MM.1S (cell line): ENCODE data around the gene ZNF124.

ENCODE experiments used
- DNase-seq: peaks from one replicate; pipeline ENCODE4 v3.0.0-alpha.2; 2015
- H2AFZ ChIP-seq: fragments of 300-600 bp; sonication (generic); 2 replicates; pipeline ENCODE4 v1.6.0; 2016; ENCODE audit warnings: antibody characterized with exemption, low read length
- H3F3A ChIP-seq: fragments of 300-600 bp; sonication (generic); 2 replicates; pipeline ENCODE4 v1.6.1; 2016; ENCODE audit warnings: mild to moderate bottlenecking, antibody characterized with exemption, low read length, moderate library complexity, mixed read lengths; ENCODE audit not compliant: insufficient read depth
- H3K27ac ChIP-seq: fragments of 300-600 bp; sonication (generic); 2 replicates; pipeline ENCODE4 v1.5.1; 2016; ENCODE audit warnings: mild to moderate bottlenecking, low read length
- H3K27me3 ChIP-seq: fragments of 300-600 bp; sonication (generic); replicated peaks from 2 replicates; pipeline ENCODE4 v1.6.0; 2016; ENCODE audit warnings: low read length; ENCODE audit not compliant: insufficient read depth
- H3K36me3 ChIP-seq: fragments of 300-600 bp; sonication (generic); replicated peaks from 2 replicates; pipeline ENCODE4 v1.6.1; 2016; ENCODE audit warnings: mild to moderate bottlenecking, low read length, mixed read lengths; ENCODE audit not compliant: insufficient read depth
- H3K4me1 ChIP-seq: fragments of 300-600 bp; sonication (generic); 2 replicates; pipeline ENCODE4 v1.6.1; 2016; ENCODE audit warnings: low read length, mixed read lengths
- H3K4me2 ChIP-seq: fragments of 300-600 bp; sonication (generic); 2 replicates; pipeline ENCODE4 v1.6.0; 2016; ENCODE audit warnings: low read depth, low read length
- H3K4me3 ChIP-seq: fragments of 300-600 bp; sonication (generic); 2 replicates; pipeline ENCODE4 v1.5.1; 2016; ENCODE audit warnings: low read length, mixed read lengths
- H3K79me2 ChIP-seq: fragments of 300-600 bp; sonication (generic); 2 replicates; pipeline ENCODE4 v1.6.1; 2016; ENCODE audit warnings: mixed run types, low read length, mixed read lengths
- H3K9ac ChIP-seq: fragments of 300-600 bp; sonication (generic); 2 replicates; pipeline ENCODE4 v1.6.1; 2016; ENCODE audit warnings: low read length, mixed read lengths
- H3K9me2 ChIP-seq: fragments of 300-600 bp; sonication (generic); replicated peaks from 2 replicates; pipeline ENCODE4 v1.6.1; 2016; ENCODE audit warnings: mild to moderate bottlenecking, low read length, mixed read lengths; ENCODE audit not compliant: insufficient read depth
- H3K9me3 ChIP-seq: fragments of 300-600 bp; sonication (generic); replicated peaks from 2 replicates; pipeline ENCODE4 v1.6.1; 2016; ENCODE audit warnings: mild to moderate bottlenecking, low read length, mixed read lengths; ENCODE audit not compliant: insufficient read depth
- H4K20me1 ChIP-seq: fragments of 300-600 bp; sonication (generic); 2 replicates; pipeline ENCODE4 v1.6.1; 2016; ENCODE audit warnings: mild to moderate bottlenecking, low read length, moderate library complexity, mixed read lengths; ENCODE audit not compliant: insufficient read depth
- CTCF ChIP-seq: fragments of 300-600 bp; sonication (generic); IDR thresholded peaks from 2 replicates; pipeline ENCODE4 v1.5.1; 2016; ENCODE audit warnings: antibody characterized with exemption, low read length, mixed read lengths
- EZH2 ChIP-seq: fragments of 300-600 bp; sonication (generic); optimal IDR thresholded peaks from 2 replicates; pipeline ENCODE3; 2017; ENCODE audit warnings: low read depth, mild to moderate bottlenecking, antibody characterized with exemption, low read length, mixed read lengths
- EZH2phosphoT487 ChIP-seq: fragments of 300-600 bp; sonication (generic); IDR thresholded peaks from 2 replicates; pipeline ENCODE4 v1.6.1; 2018; ENCODE audit warnings: antibody characterized with exemption, low read length

Gene ZNF124

DNA sequence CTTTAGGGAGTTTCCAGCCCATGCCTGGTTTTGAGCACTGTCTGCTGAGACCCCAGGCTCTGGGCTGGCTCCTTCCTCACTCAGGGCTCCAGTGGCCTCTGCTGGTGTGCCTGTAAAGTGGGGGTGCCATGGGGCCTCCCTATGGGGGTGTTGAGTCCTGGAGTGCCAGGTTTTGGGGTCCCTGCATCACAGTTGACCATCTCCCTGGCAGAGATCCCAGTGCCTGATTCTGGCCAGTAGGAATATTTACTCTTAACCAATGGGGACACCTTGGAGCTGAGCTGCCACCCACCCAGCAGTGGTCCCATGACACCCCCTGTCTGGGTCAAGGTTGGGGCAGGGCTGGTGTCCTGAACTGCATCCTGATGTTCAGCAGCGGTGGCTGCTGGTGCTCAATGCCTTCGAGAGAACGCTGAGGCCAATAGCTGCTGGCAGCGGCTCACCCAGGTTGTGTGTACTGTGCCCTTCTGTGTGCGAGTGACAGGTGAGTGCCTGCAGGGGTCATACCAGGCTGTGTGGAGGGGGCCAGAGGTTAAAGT, 58.0 kb downstream of the ZNF124 start:
- DNase-seq = no peak
- no peaks in the 10 kb centered on the region for H3K9me2 ChIP-seq
- H3K9me3 ChIP-seq = no peaks in the 10 kb centered on the region
- H3K27me3 ChIP-seq = no peaks in the 10 kb centered on the region; the same call in 1 of the 2 replicates
- TF ChIP-seq EZH2phosphoT487 = no peak
- TF ChIP-seq CTCF = no peak
- TF ChIP-seq EZH2 = no peak
- H3K4me1 ChIP-seq = no peaks in the 10 kb centered on the region
- no peak overlapping the region for H2AFZ ChIP-seq
- no peaks in the 10 kb centered on the region for H3K36me3 ChIP-seq
- no peak overlapping the region for H3K4me2 ChIP-seq
- no peaks in the 10 kb centered on the region for H3F3A ChIP-seq
- H3K4me3 ChIP-seq = no peak overlapping the region
- H4K20me1 ChIP-seq = no peaks in the 10 kb centered on the region
- no peaks in the 10 kb centered on the region for H3K79me2 ChIP-seq
- H3K27ac ChIP-seq = no peak overlapping the region
- no peak overlapping the region for H3K9ac ChIP-seq

- H3K79me2 ChIP-seq = no peaks in the 10 kb centered on the region
- no peak overlapping the region for H3K4me3 ChIP-seq
- no peak overlapping the region for H3K9ac ChIP-seq
- no peak overlapping the region for H3K27ac ChIP-seq
- H4K20me1 ChIP-seq = no peaks in the 10 kb centered on the region
- no peak for DNase-seq
- no peak overlapping the region for H2AFZ ChIP-seq
- H3K27me3 ChIP-seq = no peaks in the 10 kb centered on the region; the same call in 1 of the 2 replicates
- no peaks in the 10 kb centered on the region for H3K4me1 ChIP-seq
- no peak for TF ChIP-seq EZH2
- no peak for TF ChIP-seq CTCF
- TF ChIP-seq EZH2phosphoT487 = no peak
- H3K9me2 ChIP-seq = no peaks in the 10 kb centered on the region
- H3F3A ChIP-seq = no peaks in the 10 kb centered on the region
- H3K9me3 ChIP-seq = no peaks in the 10 kb centered on the region
- H3K36me3 ChIP-seq = no peaks in the 10 kb centered on the region
- no peak overlapping the region for H3K4me2 ChIP-seq
These were observed 58.7 kb downstream of the ZNF124 start for GRCh38 chr1:247113094-247113497.

DNA sequence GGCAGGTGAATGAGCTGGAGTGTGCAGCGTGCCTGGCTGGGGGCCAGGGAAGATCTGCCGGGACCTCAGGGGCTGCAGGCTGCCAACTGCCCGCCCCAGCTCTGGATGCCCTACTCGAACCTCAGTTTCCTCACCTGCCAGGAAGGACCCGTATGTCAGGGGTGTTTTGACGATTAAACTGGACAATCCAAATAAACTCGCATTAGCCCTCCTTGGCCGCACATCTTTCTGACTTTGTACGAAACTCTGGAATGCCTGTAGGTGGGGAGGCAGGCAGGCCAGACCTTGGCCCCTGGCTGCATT, 59.4 kb downstream of the ZNF124 start:
- Histone ChIP-seq H3K4me2 (no peak overlapping the region), H3K79me2 (no peaks in the 10 kb centered on the region), H4K20me1 (no peaks in the 10 kb centered on the region), H3K9me2 (no peaks in the 10 kb centered on the region), H3F3A (no peaks in the 10 kb centered on the region), H2AFZ (no peak overlapping the region), H3K27ac (no peak overlapping the region), H3K36me3 (no peaks in the 10 kb centered on the region), H3K9me3 (no peaks in the 10 kb centered on the region), H3K4me3 (no peak overlapping the region), H3K27me3 (peaks cover 3% of the 10 kb centered on the region; the same call in 1 of the 2 replicates), H3K4me1 (no peaks in the 10 kb centered on the region), H3K9ac (no peak overlapping the region)
- DNase-seq = no peak
- TF ChIP-seq EZH2 (no peak), EZH2phosphoT487 (no peak), CTCF (no peak)
